ENCODE measurements around the gene CGB1. TPM values are rescaled to one million over a fixed set of nuclear protein-coding genes. Genes with fewer than 3 reads are reported as not detected.

CGB1 gene
- total and polyA plus RNA-seq, 9 of the 15 experiments (the other 6 are each of a cell fraction or from before 2014, with no cell fraction given): not detected

DNA sequence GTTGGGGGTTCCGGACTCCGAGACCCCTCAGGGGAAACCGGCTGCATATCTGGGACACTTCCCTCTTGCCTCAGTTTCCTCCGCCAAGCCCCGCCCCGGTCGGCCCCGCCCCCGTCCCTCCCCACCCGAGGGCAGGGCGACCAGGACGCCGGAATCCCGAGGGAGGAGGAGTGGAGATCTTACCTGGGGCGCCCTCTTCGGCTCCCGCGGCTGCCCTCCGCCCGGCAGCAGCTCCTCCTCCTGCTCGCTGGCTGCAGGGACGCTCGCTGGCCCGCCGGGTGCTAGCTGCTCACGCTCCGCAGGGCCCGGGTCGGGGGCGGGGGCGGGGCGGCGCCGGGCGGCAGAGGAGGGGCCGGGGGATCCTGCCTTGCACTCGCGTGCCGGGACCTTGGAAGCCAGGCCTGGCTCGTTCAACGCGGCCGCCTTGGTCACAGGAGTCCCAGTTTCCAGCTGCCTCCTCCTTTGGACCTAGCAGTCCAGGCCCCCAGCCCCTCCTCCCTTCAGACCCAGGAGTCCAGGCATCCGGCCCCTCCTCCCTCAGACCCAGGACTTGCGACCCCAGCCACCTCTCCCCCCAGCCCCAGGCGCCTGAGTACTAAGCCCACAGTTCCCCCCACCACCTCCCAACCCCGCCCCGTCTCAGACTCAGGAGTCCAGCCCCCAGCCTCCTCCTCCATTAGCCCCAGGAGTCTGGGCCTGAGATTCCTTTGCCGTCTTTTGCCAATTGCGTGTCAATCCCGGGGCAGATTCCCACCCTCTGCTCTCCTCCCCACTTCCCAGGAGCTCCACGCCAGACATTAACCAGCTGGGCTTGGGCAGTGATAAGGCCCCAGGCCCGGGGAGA, 28.3 kb upstream of the CGB1 start, which contains the start of gene NTF4 (continued):
- TF ChIP-seq, protein P1, sequence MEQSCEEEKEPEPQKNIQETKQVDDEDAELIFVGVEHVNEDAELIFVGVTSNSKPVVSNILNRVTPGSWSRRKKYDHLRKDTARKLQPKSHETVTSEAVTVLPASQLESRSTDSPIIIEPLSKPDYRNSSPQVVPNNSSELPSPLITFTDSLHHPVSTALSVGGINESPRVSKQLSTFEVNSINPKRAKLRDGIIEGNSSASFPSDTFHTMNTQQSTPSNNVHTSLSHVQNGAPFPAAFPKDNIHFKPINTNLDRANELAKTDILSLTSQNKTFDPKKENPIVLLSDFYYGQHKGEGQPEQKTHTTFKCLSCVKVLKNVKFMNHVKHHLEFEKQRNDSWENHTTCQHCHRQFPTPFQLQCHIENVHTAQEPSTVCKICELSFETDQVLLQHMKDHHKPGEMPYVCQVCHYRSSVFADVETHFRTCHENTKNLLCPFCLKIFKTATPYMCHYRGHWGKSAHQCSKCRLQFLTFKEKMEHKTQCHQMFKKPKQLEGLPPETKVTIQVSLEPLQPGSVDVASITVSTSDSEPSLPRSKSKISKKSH (CRISPR knock-in tag; IDR thresholded peaks at IDR 0.05): no peak
- 0 out of 2 replicates have a peak, but pooled peaks have one; percentile 20 for TF ChIP-seq ZBTB7A (IDR thresholded peaks at IDR 0.05; ENCODE audit: borderline replicate concordance, control insufficient read depth, low read depth, low read length)

DNA sequence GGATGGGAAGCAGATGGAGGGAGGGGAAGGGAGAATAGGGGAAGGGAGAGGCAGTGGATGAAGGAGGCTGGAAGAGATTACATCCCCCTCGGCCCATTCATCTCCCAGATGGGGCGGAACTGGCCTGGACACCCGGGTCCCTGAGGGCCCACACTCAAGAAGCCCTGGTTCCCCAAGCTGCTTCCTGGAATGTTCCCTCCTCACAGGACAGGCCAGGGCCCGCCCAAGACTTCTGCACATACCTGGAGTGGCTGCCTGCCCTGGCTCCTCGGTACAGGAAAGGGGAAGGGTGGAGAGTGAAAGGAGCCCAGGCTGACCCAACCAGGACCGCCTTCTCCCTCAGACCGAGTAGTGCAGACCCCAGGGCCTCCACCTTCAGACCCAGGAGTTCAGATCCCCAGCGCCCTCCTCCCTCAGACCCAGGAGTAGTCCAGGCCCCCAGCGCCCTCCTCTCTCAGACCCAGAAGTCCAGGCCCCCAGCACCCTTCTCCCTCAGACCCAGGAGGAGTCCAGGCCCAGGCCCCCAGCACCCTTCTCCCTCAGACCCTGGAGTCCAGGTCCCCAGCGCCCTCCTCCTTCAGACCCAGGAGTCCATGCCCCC, 27.4 kb upstream of the CGB1 start:
- FAIRE-seq: no peak
- H3K4me3 ChIP-seq: no peak overlapping the region
- no peaks in the 10 kb centered on the region for H3K36me3 ChIP-seq (ENCODE audit: control insufficient read depth, insufficient read depth, low read length)
- H3K27ac ChIP-seq (ENCODE audit: extremely low read depth, low read depth, low read length): no peak overlapping the region
- no peaks in the 10 kb centered on the region for H4K20me1 ChIP-seq (replicated peaks; ENCODE audit: control insufficient read depth, insufficient read depth, low read length)
- no peaks in the 10 kb centered on the region for H3K9me1 ChIP-seq (ENCODE audit: control insufficient read depth, insufficient read depth, low read length)
- ChIA-PET POLR2A (interaction anchor here (0.7 to 1.2 kb wide), 2 partner anchors 99 to 307 kb away, joined by 3 read pairs; partner anchors contain the start of gene FTL), CTCF (ENCODE audit: low intra/inter-chr PET ratio) (interaction anchor here (0.7 kb wide), 1 partner anchor 148 kb away, joined by 8 read pairs; no protein-coding TSS in a partner anchor)
- no peak for ATAC-seq
- peaks cover 23 to 58% of the 10 kb centered on the region in 2 experiments; a peak in 4 of 5 replicates for H3K27me3 ChIP-seq (ENCODE audit: control insufficient read depth in 2 of 2, insufficient read depth in 2 of 2, low read length in 2 of 2)
- H3K4me2 ChIP-seq (ENCODE audit: insufficient read depth, low read length): no peak overlapping the region
- no peaks in the 10 kb centered on the region for H3K9me3 ChIP-seq (replicated peaks; ENCODE audit: control insufficient read depth, insufficient read depth, low read depth, low read length)
- peak overlapping the region in 1 of 2 experiments; percentile 4; a peak in 1 of 4 replicates for H3K9ac ChIP-seq (ENCODE audit: insufficient read depth in 1 of 2, low read depth in 2 of 2, low read length in 2 of 2)
- no peak overlapping the region for H2AFZ ChIP-seq (ENCODE audit: low read depth, low read length)
- no TSS peak for BruUV-seq (replicated peaks)
- in situ Hi-C loops (cut with MboI) (no loop called here), intact Hi-C loops (cut with micrococcal nuclease) (no loop called here)
- WGBS (ENCODE audit: insufficient coverage, low coverage, missing lambda C conversion rate): 18% methylated on average over 6 of the region's 10 CpGs
- H3K79me2 ChIP-seq (ENCODE audit: control insufficient read depth, insufficient read depth, low read length): no peaks in the 10 kb centered on the region
- no peak for DNase-seq (ENCODE audit: extremely low read depth in 1 of 4, low spot score in 3 of 4)
- peaks cover 0 to 25% of the 10 kb centered on the region in 2 experiments; a peak in 4 of 5 replicates for H3K4me1 ChIP-seq (replicated peaks in 1 of 2; ENCODE audit: control insufficient read depth in 2 of 2, insufficient read depth in 2 of 2, low read length in 2 of 2)
- TF ChIP-seq, protein P2, sequence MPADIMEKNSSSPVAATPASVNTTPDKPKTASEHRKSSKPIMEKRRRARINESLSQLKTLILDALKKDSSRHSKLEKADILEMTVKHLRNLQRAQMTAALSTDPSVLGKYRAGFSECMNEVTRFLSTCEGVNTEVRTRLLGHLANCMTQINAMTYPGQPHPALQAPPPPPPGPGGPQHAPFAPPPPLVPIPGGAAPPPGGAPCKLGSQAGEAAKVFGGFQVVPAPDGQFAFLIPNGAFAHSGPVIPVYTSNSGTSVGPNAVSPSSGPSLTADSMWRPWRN (IDR thresholded peaks at IDR 0.05; ENCODE audit: low read depth): no peak
- TF ChIP-seq, protein P3, sequence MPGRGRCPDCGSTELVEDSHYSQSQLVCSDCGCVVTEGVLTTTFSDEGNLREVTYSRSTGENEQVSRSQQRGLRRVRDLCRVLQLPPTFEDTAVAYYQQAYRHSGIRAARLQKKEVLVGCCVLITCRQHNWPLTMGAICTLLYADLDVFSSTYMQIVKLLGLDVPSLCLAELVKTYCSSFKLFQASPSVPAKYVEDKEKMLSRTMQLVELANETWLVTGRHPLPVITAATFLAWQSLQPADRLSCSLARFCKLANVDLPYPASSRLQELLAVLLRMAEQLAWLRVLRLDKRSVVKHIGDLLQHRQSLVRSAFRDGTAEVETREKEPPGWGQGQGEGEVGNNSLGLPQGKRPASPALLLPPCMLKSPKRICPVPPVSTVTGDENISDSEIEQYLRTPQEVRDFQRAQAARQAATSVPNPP (IDR thresholded peaks at IDR 0.05; ENCODE audit: borderline replicate concordance, insufficient read depth, insufficient read length): no peak
- no peak for TF ChIP-seq NCOA1 (IDR thresholded peaks at IDR 0.05; ENCODE audit: low read depth)
- no peak for TF ChIP-seq DACH1 (IDR thresholded peaks at IDR 0.05; ENCODE audit: partially characterized antibody)
- TF ChIP-seq MECOM (CRISPR knock-in tag; IDR thresholded peaks at IDR 0.05): no peak
- TF ChIP-seq, protein P4, sequence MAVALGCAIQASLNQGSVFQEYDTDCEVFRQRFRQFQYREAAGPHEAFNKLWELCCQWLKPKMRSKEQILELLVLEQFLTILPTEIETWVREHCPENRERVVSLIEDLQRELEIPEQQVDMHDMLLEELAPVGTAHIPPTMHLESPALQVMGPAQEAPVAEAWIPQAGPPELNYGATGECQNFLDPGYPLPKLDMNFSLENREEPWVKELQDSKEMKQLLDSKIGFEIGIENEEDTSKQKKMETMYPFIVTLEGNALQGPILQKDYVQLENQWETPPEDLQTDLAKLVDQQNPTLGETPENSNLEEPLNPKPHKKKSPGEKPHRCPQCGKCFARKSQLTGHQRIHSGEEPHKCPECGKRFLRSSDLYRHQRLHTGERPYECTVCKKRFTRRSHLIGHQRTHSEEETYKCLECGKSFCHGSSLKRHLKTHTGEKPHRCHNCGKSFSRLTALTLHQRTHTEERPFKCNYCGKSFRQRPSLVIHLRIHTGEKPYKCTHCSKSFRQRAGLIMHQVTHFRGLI (CRISPR knock-in tag; IDR thresholded peaks at IDR 0.05): no peak
- TF ChIP-seq, protein P5, sequence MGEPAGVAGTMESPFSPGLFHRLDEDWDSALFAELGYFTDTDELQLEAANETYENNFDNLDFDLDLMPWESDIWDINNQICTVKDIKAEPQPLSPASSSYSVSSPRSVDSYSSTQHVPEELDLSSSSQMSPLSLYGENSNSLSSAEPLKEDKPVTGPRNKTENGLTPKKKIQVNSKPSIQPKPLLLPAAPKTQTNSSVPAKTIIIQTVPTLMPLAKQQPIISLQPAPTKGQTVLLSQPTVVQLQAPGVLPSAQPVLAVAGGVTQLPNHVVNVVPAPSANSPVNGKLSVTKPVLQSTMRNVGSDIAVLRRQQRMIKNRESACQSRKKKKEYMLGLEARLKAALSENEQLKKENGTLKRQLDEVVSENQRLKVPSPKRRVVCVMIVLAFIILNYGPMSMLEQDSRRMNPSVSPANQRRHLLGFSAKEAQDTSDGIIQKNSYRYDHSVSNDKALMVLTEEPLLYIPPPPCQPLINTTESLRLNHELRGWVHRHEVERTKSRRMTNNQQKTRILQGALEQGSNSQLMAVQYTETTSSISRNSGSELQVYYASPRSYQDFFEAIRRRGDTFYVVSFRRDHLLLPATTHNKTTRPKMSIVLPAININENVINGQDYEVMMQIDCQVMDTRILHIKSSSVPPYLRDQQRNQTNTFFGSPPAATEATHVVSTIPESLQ (CRISPR knock-in tag; IDR thresholded peaks at IDR 0.05): no peak
- TF ChIP-seq STAT5B (CRISPR knock-in tag; IDR thresholded peaks at IDR 0.05): no peak
- TF ChIP-seq ATF1 (CRISPR knock-in tag; IDR thresholded peaks at IDR 0.05): no peak
- TF ChIP-seq ATF1 (tag; IDR thresholded peaks at IDR 0.05): no peak

All from K562 (cell line).